EL (cell line): ENCODE results near the gene CLMN.
A peak's percentile ranks its signal among the peaks of the same experiment; 100 is the strongest.

Source experiments
- DNase-seq: peaks from one replicate; pipeline ENCODE4 v3.0.0-alpha.2; 2016

CLMN gene

DNA sequence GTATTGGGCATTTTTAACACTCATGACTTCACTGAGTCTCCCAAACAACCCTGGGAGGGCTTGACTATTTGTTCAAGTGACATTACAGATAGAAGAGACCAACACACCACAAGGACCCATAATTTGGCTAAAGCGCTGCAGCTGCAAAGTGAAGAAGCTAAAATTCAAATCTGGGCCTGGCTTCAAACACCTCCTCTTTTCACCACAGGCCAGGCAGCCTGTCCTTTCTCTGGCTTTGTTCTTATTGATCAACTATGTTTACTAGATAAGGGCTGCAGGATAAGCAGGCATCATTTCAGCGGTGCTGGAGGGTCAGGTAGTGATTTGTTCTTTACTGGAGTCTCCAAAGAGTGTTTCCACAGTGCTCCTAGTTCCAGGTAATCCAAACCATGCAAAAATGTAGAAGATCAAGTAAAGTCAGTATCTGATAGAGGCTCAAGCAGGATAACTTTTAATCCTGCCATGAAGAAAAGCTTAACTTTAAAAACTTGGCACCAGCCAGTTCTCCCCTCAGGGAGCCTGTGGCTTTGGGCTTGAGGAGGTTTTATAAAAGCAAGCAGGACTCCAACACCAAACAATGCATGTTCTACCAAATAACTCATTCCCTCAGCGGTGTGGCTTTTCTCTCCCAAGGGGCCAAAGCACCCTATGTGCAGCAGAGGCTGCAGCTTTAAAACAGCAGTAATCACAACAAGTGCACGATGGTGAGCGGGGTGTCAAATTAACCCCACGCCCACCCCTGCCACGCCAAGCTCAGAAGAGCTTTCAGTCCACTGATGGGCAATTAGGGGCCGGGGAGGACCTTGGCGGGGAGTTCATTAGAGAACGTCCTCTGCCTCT, 16.8 kb downstream of the CLMN start:
- no peak for DNase-seq

DNA sequence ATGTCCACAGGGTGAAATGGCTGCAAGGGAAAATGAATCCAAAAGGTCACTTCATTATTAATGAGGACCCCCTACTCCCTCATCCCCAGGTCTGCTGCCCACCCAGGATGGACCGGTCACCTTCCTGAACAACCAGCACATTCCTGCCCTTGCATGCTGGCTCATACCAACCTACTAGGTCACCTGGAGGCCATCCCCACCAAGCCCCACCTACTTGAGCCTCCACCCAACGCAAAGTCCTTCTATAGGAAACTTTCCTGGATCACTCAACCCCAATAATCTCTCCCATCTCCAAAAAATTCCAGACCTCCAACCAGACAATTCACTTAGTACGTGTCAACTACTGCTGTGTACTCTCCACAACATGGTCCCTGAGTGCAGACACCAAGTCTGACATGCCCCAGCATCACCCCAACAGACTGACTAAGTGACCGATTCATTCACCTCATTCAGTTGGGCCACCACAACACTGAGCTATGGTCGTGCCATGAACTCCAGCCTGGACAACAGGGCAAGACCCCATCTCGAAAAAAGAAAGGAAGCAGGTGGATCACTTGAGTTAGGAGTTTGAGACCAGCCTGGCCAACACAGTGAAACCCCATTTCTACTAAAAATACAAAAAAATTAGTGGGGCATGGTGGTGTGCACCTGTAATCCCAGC, 18.1 kb downstream of the CLMN start:
- no peak for DNase-seq

DNA sequence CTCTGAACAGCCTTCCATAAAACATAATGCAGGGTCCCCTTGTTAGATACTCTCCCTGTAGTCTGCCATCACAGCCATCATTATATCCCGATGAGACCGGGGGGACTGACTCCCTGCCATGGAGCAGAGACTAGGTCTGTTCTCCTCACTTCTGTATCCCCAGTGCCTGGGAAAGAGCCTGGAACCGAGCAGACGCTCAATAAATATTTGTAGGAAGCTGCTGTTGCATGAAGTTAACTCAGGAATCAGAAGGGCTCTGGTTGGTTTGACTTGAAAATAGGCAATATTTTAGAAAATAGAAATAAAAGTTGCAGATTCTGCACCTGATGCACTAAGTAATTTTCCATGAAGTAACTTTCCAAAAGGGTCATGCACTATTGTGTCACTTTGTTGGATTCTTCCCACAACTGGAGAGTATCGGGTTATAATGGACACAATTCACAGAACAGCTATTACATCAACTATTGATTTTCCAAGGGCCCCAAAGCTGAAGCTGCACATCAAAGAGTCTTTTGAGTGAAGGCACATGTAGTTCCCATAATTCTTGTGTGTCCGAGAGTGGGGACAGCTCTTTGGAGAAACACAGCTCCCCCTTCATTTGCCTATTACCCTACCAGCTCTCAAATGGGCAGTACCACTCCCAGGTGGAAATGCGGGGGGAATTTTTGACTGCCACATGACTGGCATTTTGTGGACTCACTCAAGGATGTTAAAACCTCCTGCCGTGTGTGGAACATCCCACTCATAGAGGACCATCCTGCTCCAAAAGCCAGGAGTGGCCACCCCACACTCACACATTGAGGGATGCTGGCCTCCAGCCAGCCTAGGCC, 18.8 kb downstream of the CLMN start:
- no peak for DNase-seq

DNA sequence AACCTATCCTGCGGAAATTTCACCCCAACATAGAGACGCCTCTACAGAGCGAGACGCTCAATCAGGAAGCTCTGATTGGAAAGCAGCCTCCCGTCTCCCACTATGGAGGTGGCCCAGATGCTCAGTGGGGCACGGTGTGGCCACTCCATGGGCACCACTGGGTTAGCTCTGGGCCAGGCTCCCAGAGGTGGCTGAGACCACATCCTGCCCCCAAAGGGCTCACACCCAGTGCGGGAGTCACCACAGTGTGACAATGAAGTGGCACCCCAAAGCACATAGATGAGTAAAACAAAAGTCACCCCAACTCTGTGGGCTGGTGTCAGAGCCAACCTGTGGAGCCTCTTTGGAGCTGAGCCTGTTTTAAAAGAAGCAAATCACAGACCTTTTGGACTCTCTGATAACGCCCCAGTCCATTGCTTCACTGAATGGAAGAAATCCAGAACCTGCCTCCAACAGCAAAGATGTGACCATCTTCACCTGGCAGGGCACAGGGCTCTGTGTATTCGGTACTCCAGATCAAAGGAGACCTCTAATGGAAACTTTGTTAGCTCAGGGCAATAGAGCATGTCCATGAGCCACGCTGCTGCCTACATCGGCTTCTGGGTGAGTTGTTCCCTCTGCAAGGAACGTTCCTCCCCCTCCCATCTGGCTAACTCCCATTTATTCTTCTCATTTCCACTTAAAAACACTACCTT, 19.6 kb downstream of the CLMN start:
- no peak for DNase-seq

DNA sequence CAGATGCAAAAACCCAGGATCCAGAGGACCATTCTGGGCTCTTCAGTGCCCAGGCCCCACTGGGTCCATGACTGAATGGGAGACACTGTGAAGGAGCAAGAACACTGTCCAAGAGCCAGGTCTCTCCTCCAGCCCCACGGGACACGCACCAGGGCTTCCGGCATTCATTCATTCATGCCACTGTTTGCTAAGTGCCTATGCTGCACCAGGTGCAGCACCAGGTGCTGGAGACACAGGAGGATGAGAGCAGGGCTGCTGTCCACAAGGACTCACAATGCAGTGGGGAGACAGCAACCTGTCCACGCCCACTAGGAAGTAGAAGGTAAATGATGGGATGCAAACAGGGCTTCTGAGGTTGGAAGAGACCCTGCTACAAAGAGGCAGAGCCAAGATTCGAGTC, 20.4 kb downstream of the CLMN start:
- DNase-seq, result no peak

DNA sequence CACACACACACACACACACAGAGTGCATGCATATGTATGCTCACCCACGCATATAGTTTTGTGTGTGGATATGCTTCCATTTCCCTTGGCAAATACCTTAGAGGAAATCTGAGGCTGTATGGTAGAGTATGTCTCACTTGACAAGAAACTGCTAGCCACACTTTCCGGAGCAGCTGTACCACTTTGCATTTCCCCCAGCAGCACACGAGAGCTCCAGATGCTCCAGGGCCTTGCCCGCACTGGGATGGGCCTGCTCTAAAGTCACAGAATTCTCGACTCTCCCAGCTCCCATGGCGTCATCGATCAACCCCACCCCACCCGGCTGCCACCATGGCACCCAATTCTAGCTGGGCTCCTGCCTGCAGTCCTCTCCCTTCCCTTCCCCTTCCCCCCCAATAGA, 21.9 kb downstream of the CLMN start:
- DNase-seq, result no peak

DNA sequence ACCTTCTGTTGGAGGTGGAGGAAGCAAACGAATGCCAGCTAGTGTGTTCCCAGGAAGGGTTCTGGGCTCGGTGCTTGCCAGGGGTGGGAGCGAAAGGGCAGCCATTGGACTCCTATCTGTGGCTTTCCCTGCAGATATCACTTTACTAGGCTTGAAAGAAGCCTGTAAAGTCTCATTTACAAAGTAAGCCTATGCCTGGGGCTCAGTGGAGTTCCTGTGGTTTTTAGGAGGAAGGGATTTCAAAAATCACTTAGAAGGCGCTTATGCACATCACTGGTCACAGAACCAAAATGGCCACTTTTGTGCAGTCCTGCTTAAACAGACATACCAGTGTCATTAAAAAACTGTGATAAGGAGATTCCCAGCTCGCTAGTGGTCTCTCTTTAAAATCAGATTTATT, 22.7 kb downstream of the CLMN start:
- no peak for DNase-seq

DNA sequence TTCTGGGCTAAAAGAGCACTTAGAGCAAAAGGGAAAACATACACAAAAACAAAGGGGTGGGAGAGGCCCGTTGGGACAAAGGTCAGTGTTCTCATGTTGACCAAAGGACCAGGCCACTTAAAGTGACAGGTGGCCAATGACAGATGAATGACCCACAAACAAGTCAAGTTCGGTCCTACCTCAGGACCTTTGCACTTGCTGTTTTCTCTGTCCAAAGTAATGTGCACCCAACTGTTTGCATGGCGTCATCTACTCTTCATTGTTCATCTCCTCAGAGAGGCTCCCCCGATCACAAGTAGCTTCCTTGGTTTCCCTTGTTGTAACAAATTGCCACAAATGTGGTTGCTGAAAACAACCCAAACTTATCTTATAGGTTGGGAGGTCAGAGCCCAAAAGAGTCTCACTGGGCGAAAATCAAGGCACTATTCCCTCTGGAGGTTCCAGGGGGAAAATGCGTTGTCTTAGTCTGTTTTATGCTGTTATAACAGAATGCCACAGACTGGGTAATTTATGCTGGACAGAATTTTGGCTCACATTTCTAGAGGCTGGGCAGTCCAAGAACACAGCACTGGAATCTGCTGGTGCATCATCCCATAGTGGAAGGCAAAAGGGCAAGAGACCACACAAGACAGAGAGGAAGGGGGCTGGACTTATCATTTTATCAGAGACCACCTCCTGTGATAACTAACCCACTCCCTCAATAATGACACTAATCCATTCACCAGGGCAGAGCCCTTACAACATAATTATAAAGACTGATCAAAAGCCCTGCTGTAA, 23.9 kb downstream of the CLMN start:
- DNase-seq, result no peak

DNA sequence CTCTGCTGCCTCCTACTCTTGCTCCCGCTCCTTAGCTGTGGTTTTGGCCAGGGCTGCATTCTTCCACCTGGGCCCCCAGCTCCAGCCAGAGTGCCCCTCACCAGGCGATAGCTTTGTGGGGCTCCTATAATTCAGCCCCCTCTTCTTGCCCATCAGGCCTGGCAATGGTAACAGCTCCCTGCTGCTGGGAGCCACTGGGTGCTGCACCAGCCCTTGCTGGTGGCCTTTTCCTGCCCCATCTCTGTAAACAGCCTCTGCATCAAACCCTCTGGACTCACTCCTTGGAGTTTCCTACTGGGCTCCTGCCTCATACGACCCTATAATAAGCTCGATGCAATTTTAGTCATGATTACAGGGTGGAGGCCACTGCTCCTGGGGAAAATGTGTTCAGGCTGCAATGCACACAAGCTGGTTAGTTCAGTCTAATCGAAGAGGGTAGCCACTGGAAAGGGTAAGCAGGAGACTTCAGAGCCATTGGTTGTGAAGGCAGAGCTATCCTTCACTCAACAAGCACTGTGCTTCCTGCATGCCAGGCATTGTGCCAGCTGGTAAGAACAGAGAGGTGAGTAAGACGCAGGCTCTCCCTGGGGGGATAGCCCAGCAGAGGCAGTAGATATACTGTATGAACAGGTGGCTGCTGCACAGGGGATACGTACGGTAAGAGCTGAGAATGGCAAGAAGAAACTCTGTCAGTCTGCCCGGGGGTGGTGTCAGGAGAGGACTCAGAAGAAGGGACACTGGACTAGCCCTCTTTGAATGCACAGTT, 24.7 kb downstream of the CLMN start:
- DNase-seq, result no peak

DNA sequence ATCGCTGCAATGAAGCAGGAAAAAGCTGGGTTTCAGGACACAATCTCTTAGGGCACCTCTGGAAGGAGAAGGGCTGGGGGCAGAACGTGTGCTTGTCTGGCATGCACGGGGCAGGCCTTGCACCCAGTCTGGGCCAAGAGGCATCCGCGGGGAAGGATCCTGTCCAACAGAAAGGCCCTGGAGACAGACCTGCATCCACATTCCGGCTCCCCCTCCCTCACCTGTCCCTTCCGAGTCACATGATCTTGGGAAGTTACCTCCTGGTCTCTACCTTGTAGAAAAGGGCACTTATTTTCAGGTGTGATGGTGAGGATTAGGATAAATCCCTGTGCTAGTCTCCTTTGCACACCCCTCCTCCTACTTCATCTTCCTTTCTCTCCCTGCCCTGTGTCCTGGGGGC, 25.4 kb downstream of the CLMN start:
- no peak for DNase-seq

DNA sequence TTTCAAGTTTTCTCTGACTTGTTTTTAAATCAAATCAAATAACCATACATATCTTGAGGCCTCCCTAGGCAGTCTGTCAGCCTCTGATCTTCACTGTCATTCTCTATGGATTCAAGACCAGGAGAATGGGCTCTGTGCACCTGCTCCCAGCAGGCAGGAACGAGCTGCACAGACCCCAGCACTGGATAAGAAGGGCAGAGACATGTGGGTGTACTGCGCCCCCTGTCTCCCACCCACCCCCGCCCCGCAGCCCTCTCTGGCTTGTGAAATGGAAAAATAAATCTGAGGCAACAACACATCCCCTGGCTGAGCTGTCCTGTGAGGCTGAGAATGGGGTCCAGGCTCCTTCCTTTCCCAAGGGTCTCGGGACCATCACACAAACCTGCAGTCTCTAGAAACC, 26.3 kb downstream of the CLMN start:
- no peak for DNase-seq

DNA sequence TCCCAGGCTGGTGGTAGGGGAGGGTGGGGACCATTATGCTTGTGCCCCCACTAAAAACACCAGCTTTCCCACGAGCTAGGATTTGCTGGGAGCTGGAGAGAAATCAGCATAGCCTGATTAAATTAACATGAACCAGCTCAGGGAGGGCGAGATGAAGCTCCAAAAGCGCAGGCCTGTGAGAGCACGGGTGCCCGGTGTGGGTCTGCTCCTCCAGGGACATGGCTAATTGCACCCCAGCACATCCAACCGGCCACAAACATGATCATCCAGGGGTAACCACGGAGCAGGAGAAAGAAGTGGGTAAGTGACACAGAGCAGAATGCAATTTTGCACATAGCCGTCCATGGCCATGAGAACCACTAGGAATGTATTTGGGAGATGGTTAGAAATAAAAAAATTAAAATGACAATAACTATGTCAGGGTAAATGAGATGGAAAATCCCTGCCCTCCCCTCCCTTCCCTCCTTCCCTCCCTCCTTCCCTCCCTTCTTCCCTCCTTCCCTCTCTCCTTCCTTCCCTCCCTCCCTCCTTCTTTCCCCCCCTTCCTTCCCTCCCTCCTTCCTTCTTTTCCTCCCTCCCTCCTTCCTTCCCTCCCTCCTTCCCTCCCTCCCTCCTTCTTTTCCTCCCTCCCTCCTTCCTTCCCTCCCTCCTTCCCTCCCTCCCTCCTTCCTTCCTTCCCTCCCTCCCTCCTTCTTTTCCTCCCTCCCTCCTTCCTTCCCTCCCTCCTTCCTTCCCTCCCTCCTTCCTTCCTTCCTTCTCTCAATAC, 26.9 kb downstream of the CLMN start:
- no peak for DNase-seq

DNA sequence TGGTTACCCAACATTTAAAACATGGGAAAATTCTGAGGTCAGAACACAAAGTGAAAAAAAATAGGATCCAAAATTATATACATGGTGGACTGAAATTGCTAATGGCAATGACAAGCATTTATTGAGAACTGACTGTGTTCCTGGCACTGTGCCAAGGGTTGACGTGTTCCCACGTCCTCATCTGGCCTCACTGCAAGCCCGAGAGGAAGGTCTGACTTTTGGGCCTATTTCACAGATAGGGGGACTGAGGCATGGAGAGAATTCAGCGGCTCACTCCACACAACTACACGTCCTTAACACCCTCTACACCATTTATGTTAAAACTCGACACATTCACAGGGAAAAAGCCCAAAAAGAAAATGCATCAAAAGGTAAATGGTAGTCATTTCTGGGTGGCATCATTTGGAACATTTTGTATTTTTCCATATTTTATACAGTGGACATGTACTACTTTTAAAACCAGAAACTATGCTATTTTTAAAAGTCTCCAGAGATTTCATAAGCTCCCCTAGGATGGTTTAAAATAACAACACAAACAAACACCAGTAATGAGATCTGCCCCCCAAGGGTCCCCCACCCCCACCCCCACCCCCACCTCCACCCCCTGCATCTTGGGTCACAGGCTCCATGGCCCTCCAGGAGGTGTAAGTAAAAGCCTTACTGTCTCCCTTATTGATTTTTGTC, 27.7 kb downstream of the CLMN start:
- peak; percentile 41 for DNase-seq

DNA sequence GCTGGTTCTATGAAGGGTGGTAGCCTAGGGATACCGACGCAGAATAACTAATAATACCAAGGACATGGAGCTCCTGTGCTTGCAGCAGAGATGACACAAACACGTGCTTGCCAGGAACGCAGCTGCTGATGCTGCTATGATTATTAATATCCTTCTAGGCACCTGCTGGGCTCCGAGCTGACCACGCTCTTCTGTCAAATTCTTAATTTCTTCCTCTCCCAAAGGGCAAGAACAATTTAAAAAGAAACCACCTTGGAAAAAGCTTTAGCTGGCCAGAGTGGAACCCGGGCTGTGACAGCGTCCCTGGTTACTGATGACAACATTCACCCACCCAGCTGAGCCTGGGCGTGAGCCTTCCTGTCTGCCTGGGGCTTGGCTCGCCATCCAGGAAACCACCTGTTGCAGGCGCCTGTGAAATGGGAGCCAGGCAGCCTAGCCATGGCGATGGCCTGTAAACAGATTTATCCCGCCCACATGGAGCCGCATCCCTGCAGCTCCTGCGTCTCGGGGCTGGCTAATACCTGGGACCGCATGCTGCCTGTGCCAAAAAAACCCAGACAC, 28.8 kb downstream of the CLMN start:
- no peak for DNase-seq

DNA sequence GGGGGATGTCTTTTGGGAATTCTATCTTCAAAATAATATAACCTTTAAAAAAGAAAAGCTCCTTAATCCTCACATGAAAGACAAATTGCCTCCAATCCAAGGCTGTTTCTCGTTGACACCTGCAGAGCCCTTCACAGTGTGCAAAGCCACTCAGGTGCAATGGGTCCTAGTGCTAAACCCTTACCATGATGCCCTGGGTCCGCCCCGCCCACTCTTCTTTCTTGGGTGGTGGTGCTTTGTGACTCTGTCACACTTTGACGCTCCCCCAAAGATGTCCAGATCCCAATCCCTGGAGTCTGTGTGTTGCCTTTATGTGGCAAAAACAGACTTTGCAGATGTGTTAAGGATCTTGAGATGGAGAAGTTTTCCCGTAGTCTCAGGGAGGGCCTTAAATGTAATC, 29.7 kb downstream of the CLMN start:
- DNase-seq, result no peak

DNA sequence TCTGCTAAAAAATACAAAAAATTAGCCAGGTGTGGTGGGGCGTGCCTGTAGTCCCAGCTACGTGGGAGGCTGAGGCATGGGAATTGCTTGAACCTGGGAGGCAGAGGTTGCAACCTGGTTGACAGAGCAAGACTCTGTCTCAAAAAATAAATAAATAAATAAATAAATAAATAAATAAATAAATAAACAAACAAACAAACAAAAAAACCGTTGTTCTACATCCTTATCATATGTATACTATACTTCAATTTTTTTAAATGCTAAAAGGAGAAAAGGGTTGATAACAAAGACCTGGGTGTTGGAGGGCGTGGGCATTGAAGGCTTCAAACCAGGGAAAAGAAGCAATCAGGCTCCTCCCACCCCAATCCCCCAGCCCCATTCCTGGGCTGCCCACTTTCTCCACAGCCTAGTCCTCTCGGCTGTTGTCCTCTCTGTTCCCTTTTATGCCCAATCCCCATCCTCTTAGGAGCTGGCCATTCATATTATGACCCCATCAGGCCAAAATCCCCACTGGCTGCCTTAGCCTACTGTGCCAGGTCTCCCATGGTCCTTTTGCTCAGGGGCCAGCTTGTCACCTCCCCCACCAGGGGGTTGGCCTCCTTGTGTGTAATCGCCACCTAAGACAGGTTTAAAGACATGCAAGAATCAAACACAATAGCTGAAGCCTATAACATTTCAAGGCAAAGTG, 30.2 kb downstream of the CLMN start:
- DNase-seq, result no peak

DNA sequence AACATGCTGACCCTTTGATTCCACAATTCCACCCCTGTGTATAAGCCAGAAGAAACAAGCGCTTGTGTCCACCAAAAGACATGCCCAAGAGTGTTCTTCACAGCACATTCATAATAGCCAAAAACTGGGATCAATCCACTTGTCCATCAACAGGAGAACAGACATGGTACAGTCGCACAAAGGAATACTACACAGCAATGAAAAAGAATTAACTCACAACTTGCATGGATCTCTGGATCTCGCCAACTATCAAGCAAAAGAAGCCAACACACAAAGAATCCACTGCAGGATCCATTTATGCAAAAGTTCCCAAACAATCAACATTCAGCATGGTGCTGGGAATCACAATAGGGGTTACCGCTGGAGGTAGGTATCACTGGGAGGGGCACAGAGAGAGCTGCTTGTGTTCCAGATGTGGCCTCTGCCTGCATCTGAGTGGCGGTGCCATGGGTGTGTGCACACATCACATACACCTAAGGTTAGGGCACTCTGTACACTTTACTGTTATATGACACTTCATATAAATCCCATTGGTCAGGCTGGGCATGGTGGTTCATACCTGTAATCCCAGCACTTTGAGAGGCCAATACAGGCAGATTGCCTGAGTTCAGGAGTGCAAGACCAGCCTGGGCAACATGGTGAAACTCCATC, 30.9 kb downstream of the CLMN start:
- DNase-seq, result no peak

DNA sequence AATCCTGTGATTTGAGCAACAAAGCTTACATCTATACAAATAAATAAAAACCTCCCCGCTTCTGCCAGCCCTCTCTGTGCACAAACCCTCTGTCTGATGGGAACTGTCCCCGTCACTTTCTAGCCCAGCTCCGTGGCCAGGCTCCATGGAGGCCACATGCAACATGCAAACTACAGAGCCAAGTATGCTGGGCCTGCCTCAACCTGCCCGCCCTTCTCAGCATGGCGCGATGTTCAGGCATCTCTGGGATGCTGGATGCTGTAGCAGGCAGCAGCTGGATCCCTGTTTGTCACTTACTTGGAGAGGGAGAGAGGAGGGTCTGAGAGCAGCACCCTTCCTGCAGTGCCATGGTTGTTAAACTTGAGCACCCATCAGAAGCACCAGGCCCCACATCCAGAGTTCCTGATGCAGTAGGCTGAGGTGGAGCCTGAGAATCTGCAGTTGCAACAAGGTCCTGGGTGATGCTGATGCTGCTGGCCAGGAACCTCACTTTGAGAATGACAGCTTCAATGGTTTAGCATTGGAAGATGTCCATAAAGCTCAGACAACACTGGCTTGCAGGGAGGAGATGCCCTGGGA, 32.4 kb downstream of the CLMN start:
- DNase-seq, result no peak
